Measurements from ENCODE around the gene SLC38A10.

Gene SLC38A10

GRCh38 chr17:81277946-81278693, 17.0 kb downstream of the SLC38A10 start:
- no peak for TF ChIP-seq CTCF (IDR thresholded peaks at IDR 0.05; ENCODE audit: control insufficient read depth, insufficient read depth, low read depth, low read length, missing control alignments)
- DNase-seq (ENCODE audit: low read depth): no peak
- H3K4me3 ChIP-seq (ENCODE audit: control insufficient read depth, low read depth, low read length): no peak overlapping the region

DNA sequence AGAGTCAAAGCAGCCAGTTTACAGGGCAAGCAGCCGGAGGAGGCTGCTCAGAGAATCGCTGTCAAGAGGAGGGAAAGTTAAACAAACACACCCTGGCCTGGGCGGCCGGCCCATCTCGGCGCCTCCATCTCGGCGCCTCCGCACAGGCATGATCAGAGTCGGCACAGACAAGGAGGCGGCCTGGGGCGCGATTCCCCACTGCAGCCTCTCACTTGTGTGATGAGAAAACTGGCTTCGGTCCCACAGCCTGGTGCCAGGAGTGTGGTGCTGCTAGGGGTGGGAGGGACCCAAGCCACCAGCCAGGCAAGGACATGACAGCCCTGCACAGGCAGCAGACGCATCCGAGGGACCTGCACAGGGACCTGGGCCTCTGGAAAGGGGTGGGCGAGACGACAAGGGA, 17.7 kb downstream of the SLC38A10 start:
- no peak for DNase-seq (ENCODE audit: low read depth)
- no peak overlapping the region for H3K4me3 ChIP-seq (ENCODE audit: control insufficient read depth, low read depth, low read length)
- no peak for TF ChIP-seq CTCF (IDR thresholded peaks at IDR 0.05; ENCODE audit: control insufficient read depth, insufficient read depth, low read depth, low read length, missing control alignments)

- no peak for DNase-seq (ENCODE audit: low read depth)
- no peak for TF ChIP-seq CTCF (IDR thresholded peaks at IDR 0.05; ENCODE audit: control insufficient read depth, insufficient read depth, low read depth, low read length, missing control alignments)
- no peak overlapping the region for H3K4me3 ChIP-seq (ENCODE audit: control insufficient read depth, low read depth, low read length)
These were observed 18.3 kb downstream of the SLC38A10 start for GRCh38 chr17:81276781-81277180.

DNA sequence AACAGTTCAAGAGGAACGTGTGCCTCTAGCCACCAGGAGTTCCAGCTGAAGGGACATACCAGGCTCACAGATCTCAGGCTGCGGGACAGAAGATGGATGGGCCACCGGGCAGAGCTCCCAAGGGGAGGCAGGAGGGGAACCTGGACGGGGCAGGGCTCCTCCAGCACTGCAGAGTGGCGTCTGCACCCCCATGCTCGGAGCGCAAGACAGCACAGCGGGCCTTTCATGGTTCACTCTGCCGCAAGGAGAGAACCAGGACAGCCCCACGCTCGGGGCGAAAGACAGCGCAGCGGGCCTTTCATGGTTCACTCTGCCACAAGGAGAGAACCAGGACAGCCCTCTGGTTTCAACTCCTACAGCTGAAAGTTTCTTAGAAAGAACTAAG, 20.6 kb downstream of the SLC38A10 start:
- DNase-seq (ENCODE audit: low read depth): no peak
- TF ChIP-seq CTCF (IDR thresholded peaks at IDR 0.05; ENCODE audit: control insufficient read depth, insufficient read depth, low read depth, low read length, missing control alignments): no peak
- H3K4me3 ChIP-seq (ENCODE audit: control insufficient read depth, low read depth, low read length): no peak overlapping the region

DNA sequence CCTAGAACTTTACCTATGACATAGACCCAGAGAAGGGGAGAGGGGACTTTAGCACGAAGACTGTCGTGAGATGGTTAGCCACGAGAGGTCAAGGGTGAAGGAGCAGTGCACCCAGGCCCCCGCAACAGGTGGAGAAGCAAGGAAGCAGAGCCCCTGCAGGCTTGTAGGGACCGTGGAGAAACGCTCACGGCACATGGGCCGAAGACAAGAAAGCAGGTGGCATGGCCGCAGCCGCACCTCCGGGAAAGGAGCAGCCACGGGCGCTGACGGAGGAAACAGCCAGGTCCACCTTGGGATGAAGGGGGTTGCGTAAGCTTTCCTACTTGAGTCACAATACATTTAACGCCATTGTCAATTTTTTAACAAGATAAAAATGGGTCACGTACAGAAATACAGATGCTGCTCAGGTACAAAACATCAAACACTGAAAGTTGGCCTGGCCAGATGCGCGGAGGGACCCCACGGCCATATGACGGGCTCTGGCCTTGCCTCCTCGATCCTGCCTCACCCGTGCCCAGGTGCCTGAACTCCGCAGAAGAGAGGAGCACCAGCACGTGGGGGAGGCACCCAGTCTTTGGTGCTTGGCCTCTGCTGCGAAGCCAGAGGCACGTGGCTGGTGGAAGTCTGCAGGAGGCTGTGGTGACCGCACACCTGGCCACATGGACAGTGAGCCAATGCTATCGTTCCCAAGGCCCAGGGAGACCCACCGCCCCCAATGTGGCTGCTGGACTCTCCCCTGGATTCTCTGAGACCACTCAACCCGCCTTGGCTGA, 21.2 kb downstream of the SLC38A10 start:
- no peak for TF ChIP-seq CTCF (IDR thresholded peaks at IDR 0.05; ENCODE audit: control insufficient read depth, insufficient read depth, low read depth, low read length, missing control alignments)

GRCh38 chr17:81272616-81273015, 22.5 kb downstream of the SLC38A10 start:
- DNase-seq (ENCODE audit: low read depth): no peak
- no peak for TF ChIP-seq CTCF (IDR thresholded peaks at IDR 0.05; ENCODE audit: control insufficient read depth, insufficient read depth, low read depth, low read length, missing control alignments)
- no peak overlapping the region for H3K4me3 ChIP-seq (ENCODE audit: control insufficient read depth, low read depth, low read length)

More for the DNA sequence above, 21.2 kb downstream of the SLC38A10 start:
- no peak for DNase-seq (ENCODE audit: low read depth)
- H3K4me3 ChIP-seq (ENCODE audit: control insufficient read depth, low read depth, low read length): no peak overlapping the region
